Measurements from ENCODE around the gene ANP32A. TPM values are rescaled to one million over a fixed set of nuclear protein-coding genes. Genes with fewer than 3 reads are reported as not detected.

Gene ANP32A
- total RNA-seq, 6 experiments from 2014 or later, result 95.7 to 130 (median 118) TPM

DNA sequence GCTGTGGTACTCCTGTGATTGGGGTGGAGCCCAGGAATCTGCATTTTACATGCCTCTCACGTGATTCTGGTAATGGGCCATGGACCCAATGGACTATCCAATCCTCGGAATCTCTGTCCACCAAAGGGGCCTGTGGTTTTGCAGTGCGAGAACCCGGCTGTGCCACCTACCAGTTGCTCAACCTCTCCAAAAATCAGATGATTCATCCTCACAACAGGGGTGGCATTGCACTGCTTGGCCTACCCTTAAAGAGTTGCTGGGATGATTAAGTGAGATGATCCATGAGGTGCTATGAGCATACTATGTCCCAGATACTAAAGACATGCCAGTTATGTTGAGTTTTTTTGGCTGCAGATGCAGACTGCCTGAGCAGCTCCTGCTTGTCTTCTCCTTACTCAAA is 5.1 kb downstream of the ANP32A start:
- Mint-ChIP-seq H3K4me1 (ENCODE audit: low read depth) (peaks cover 59% of the 10 kb centered on the region), H3K36me3 (ENCODE audit: low read depth) (peaks cover 9% of the 10 kb centered on the region), H3K9me3 (no peaks in the 10 kb centered on the region), H3K27ac (peak overlapping the region; percentile 50), H3K27me3 (ENCODE audit: insufficient read depth) (no peaks in the 10 kb centered on the region; the same call in none of the 2 replicates), H3K4me3 (peak overlapping the region; percentile 97)
- TF ChIP-seq, protein P1, sequence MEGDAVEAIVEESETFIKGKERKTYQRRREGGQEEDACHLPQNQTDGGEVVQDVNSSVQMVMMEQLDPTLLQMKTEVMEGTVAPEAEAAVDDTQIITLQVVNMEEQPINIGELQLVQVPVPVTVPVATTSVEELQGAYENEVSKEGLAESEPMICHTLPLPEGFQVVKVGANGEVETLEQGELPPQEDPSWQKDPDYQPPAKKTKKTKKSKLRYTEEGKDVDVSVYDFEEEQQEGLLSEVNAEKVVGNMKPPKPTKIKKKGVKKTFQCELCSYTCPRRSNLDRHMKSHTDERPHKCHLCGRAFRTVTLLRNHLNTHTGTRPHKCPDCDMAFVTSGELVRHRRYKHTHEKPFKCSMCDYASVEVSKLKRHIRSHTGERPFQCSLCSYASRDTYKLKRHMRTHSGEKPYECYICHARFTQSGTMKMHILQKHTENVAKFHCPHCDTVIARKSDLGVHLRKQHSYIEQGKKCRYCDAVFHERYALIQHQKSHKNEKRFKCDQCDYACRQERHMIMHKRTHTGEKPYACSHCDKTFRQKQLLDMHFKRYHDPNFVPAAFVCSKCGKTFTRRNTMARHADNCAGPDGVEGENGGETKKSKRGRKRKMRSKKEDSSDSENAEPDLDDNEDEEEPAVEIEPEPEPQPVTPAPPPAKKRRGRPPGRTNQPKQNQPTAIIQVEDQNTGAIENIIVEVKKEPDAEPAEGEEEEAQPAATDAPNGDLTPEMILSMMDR (IDR thresholded peaks at IDR 0.05), result no peak
- DNase-seq, result no peak

DNA sequence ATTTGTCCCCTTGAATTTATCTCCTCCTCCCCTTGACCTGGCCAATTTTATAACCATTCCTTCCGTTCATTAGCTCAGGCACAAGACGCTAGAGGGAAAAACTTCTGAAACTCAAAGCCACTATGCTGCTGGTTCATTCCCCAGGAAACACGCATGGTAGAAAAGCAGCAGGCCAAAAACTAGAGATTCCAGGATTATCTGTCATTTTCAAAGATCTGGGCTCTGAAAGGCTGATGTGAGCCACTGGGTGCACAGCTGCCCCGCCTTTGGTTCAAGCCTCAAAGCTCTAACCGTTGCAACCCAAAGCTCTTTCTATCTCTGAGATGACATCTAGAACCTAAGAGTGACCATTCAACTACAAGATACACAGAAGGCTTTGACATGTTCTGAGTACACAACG is 6.1 kb downstream of the ANP32A start:
- Mint-ChIP-seq H3K4me1 (ENCODE audit: low read depth) (peaks cover 68% of the 10 kb centered on the region), H3K27ac (peak overlapping the region; percentile 31; the same call in 1 of the 2 replicates), H3K36me3 (ENCODE audit: low read depth) (peaks cover 14% of the 10 kb centered on the region), H3K4me3 (no peak overlapping the region), H3K27me3 (ENCODE audit: insufficient read depth) (no peaks in the 10 kb centered on the region; the same call in none of the 2 replicates), H3K9me3 (no peaks in the 10 kb centered on the region)
- TF ChIP-seq, protein P1 (IDR thresholded peaks at IDR 0.05), result no peak
- DNase-seq, result no peak

DNA sequence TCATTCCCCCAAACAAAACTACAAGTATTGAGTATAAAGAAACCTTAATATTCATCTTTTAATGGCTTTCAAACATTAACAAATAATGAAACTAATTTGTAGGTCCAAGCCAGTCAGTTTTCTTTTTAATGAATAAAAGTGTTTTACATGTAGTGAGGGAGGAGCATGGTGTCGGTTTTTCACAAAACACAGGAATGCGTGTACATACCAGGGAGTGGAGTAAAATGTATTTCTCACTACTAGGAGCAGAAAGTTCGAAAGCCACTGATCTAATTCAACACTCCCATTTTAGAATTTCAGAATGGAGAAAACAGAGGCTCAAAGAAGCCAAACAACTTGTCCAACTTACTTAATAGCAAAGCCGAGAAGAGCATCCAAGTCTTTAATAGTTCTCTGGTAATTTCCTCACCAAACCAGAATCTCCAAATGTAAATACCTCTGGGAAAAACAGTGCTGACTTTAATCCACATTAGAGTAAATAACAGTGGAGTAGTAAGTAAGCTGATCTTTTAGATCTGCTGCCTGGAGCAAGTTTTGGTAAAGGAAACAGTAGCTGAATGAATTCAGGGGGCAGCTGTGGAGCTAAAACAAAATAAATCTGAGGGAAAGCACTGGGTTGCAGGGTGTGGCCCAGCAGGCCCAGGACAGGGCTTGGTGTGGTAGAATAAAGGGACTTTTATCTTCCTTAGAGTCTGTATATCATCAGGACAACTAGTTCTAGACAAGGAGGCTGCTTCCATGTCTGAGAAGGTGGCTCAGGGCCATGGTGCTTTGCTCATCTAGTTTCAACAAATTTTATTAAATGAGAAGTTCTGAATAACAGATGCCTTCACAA is 7.9 kb downstream of the ANP32A start:
- Mint-ChIP-seq H3K4me3 (peak overlapping the region; percentile 16), H3K27ac (peak overlapping the region; percentile 58), H3K27me3 (ENCODE audit: insufficient read depth) (no peaks in the 10 kb centered on the region; the same call in none of the 2 replicates), H3K9me3 (no peaks in the 10 kb centered on the region), H3K4me1 (ENCODE audit: low read depth) (peaks cover 81% of the 10 kb centered on the region), H3K36me3 (ENCODE audit: low read depth) (peaks cover 17% of the 10 kb centered on the region)
- TF ChIP-seq, protein P1 (IDR thresholded peaks at IDR 0.05), result no peak
- no peak for DNase-seq

DNA sequence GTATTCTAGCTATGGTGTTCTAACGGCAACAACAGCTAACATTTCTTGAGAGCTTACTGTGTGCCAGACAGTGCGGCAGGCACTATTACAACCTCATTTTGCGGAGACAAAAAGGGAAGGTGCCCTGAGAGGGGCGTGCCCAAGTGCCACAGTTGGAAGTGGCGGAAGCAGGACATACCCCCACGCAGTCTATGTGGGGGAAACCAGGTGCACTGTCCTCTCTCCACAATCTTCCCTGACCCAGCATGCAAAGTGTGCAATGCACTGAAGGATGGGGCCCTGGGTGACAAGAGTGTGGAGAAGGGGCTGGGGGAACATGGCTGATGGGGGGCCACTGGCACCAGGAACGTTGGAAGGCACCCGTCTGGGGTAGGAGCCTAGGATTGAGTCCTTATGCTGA is 8.6 kb downstream of the ANP32A start:
- Mint-ChIP-seq H3K36me3 (ENCODE audit: low read depth) (peaks cover 17% of the 10 kb centered on the region), H3K27ac (peak overlapping the region; percentile 58), H3K4me3 (no peak overlapping the region; the same call in 1 of the 2 replicates), H3K9me3 (no peaks in the 10 kb centered on the region), H3K27me3 (ENCODE audit: insufficient read depth) (no peaks in the 10 kb centered on the region; the same call in none of the 2 replicates), H3K4me1 (ENCODE audit: low read depth) (peaks cover 79% of the 10 kb centered on the region)
- TF ChIP-seq, protein P1 (IDR thresholded peaks at IDR 0.05), result no peak
- no peak for DNase-seq

DNA sequence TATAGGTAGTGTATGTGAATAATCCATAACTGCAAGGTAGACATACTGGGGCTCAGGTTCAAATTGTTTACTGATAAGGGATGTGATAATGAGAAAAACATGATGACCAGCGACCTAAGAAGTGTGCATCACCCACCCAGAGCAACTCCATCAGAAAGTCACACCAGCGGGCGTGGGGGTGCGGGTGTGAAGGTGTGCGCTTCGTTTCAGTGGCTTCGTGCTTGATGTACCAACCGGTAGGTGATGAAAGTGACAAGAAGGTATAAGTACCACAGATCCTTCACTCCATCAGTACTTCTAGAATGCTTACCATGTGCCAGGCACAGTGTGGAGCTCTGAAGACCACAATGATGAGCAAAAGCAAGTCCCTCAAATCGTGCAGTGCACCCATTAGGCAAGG is 11.2 kb downstream of the ANP32A start:
- peaks cover 59% of the 10 kb centered on the region for H3K4me1 Mint-ChIP-seq (ENCODE audit: low read depth)
- DNase-seq, result no peak
- peaks cover 17% of the 10 kb centered on the region for H3K36me3 Mint-ChIP-seq (ENCODE audit: low read depth)
- no peaks in the 10 kb centered on the region; the same call in none of the 2 replicates for H3K27me3 Mint-ChIP-seq (ENCODE audit: insufficient read depth)
- no peak overlapping the region for H3K27ac Mint-ChIP-seq
- no peak overlapping the region for H3K4me3 Mint-ChIP-seq
- TF ChIP-seq, protein P1 (IDR thresholded peaks at IDR 0.05), result no peak
- no peaks in the 10 kb centered on the region for H3K9me3 Mint-ChIP-seq
